ENCODE results near the gene LIMK2.

DNA sequence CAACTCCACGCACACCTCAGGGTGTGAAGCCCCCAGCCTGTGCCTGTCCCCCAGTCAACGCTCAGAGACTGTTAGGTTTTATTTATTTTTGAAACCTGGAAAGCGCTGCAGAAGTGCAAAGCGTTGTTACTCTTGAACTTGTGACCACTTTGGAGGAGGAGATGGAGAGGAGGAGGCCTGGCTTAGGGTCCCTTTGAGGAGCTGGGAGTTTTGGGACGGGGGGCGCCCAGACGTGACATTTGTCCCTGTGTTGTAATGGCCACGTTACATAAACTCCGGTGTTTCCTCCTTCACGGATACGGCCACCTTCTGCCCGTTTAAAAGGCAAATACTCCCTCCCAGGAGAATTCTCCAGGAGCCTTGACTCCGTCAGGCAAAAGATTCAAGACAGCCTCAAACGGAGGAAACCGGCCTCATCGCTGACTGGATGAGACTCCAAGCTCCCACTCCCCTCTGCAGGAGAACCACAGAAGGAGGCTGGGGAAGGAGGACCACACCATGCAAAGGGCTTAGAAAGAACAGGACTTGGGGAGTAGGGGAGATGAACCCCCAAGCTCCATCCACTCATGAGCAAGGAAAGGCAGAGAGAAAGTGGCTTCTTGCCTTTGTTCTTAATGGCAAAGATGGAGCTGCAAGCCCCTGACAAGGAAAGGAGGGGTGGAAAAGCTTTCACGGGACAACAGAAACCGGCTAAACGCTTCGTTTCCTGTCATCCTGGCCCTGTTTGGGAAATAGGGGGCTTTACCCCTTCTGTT is 79.6 kb downstream of the LIMK2 start:
- TF ChIP-seq, protein P1, sequence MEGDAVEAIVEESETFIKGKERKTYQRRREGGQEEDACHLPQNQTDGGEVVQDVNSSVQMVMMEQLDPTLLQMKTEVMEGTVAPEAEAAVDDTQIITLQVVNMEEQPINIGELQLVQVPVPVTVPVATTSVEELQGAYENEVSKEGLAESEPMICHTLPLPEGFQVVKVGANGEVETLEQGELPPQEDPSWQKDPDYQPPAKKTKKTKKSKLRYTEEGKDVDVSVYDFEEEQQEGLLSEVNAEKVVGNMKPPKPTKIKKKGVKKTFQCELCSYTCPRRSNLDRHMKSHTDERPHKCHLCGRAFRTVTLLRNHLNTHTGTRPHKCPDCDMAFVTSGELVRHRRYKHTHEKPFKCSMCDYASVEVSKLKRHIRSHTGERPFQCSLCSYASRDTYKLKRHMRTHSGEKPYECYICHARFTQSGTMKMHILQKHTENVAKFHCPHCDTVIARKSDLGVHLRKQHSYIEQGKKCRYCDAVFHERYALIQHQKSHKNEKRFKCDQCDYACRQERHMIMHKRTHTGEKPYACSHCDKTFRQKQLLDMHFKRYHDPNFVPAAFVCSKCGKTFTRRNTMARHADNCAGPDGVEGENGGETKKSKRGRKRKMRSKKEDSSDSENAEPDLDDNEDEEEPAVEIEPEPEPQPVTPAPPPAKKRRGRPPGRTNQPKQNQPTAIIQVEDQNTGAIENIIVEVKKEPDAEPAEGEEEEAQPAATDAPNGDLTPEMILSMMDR (IDR thresholded peaks at IDR 0.05; ENCODE audit: low read length): no peak
- no peak for TF ChIP-seq EZH2 (optimal IDR thresholded peaks at IDR 0.05; ENCODE audit: low read depth, low read length)
- TF ChIP-seq EZH2phosphoT487 (IDR thresholded peaks at IDR 0.05; ENCODE audit: low read length): no peak
